ENCODE results near the gene CCDC157.

CCDC157 gene

DNA sequence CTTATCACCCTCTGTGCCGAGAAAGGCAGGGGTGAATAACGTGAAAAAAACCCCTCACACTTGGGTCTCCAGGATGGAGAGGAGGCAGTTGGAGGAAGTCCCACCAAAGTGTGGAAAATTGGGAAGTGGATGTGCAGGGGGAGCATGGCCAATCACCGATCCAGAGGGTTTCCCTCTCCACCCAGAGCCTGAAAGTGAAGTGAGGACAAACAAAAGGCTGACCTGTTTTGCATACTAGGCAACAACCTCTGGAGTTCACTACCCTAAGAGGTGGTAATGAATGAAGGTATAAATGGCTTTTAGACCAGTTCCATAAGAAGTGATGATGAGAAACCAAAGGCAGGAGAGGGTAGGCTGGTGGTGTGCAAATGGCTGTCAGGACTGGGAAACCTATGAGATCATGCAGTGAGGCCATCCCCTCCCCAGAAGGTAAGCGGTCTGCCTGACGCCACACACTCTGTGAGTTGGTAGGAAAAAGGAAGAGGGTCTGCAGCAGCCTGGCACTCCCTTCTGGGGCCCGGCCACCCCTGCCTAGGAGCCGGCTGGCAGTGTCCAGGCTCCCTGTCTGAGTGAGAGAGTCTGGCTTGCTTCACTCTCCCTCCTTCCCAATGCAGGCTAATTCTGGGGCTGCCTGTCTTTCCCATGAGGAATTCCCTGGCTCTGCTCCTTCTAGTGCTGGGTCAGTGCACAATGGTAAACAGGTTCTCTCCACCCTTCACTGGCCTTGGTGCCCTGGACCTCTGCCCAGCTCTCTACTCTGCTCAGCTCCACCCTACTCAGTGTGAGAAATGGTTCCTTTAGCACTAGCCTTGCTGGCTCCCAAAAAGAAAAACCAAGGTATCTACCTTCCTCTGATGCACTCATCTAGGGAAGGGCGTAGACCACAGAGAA lies 45.7 kb upstream of the CCDC157 start:
- DNase-seq (ENCODE audit: low read depth), result peak; percentile 68
- TF ChIP-seq, protein P1, sequence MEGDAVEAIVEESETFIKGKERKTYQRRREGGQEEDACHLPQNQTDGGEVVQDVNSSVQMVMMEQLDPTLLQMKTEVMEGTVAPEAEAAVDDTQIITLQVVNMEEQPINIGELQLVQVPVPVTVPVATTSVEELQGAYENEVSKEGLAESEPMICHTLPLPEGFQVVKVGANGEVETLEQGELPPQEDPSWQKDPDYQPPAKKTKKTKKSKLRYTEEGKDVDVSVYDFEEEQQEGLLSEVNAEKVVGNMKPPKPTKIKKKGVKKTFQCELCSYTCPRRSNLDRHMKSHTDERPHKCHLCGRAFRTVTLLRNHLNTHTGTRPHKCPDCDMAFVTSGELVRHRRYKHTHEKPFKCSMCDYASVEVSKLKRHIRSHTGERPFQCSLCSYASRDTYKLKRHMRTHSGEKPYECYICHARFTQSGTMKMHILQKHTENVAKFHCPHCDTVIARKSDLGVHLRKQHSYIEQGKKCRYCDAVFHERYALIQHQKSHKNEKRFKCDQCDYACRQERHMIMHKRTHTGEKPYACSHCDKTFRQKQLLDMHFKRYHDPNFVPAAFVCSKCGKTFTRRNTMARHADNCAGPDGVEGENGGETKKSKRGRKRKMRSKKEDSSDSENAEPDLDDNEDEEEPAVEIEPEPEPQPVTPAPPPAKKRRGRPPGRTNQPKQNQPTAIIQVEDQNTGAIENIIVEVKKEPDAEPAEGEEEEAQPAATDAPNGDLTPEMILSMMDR (conservative IDR thresholded peaks at IDR 0.05; ENCODE audit: control insufficient read depth, insufficient read depth, low read depth, low read length), result no peak
- H3K4me3 ChIP-seq (ENCODE audit: control insufficient read depth, low read depth, low read length), result no peak overlapping the region

DNA sequence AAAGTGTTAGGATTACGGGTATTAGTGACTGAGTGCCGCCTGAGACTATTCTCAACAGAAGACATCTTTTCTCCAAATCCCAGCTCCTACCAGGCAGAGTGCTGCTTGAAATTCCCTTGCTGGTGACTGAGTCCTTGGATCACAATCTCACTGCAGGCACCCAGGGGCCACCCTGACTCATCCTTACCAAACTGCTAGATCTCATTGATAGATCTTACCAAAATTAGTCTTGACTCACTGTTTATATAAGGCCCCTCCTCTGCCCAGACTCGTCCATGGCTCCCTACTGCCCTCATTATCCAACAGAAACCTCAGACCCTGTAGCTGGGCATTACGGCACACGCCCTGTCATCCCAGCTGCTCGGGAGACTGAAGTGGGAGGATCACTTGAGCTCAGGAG lies 44.8 kb upstream of the CCDC157 start:
- H3K4me3 ChIP-seq (ENCODE audit: control insufficient read depth, low read depth, low read length), result no peak overlapping the region
- TF ChIP-seq, protein P1 (conservative IDR thresholded peaks at IDR 0.05; ENCODE audit: control insufficient read depth, insufficient read depth, low read depth, low read length), result no peak
- peak; percentile 50 for DNase-seq (ENCODE audit: low read depth)

DNA sequence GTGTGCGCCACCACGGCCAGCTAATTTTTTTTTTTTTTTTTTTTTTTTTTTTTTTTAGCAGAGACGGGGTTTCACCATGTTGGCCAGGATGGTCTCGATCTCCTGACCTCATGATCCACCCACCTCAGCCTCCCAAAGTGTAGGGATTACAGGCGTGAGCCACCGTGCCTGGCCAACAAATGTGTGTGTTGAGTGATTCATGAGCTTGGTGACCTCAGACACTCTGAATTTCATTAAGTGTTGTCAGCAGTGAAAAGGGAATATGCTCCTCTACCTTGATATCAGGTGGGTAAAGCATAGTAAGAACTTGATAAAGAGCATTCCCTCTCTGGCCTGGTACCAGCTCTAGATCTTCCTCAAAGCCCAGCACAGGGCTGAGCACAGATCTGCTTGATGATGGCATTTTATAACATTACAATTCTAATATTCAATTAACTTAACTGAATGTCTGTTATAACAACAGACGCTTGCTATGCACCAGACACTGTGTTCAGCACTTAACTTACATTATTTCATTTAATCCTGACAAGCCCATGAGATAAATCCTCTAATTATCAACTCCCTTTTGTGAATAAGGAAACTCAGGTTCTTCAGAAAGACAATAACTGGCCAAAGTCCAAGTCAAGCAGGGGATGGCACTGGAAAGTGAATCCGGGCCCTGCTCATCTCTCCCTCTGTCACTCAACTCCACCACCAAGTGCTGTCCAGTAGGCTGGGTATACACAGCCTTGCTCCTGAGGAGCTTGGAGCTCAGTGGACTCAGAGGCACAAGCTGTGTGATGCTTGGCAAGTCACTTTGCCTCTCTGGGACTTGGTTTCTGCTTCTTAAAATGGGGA lies 43.1 kb upstream of the CCDC157 start:
- TF ChIP-seq, protein P1 (conservative IDR thresholded peaks at IDR 0.05; ENCODE audit: control insufficient read depth, insufficient read depth, low read depth, low read length), result no peak
- DNase-seq (ENCODE audit: low read depth), result no peak
- H3K4me3 ChIP-seq (ENCODE audit: control insufficient read depth, low read depth, low read length), result no peak overlapping the region

GRCh38 chr22:30314915-30315314 lies 41.9 kb upstream of the CCDC157 start:
- TF ChIP-seq, protein P1 (conservative IDR thresholded peaks at IDR 0.05; ENCODE audit: control insufficient read depth, insufficient read depth, low read depth, low read length), result no peak
- DNase-seq (ENCODE audit: low read depth), result no peak
- H3K4me3 ChIP-seq (ENCODE audit: control insufficient read depth, low read depth, low read length), result no peak overlapping the region

DNA sequence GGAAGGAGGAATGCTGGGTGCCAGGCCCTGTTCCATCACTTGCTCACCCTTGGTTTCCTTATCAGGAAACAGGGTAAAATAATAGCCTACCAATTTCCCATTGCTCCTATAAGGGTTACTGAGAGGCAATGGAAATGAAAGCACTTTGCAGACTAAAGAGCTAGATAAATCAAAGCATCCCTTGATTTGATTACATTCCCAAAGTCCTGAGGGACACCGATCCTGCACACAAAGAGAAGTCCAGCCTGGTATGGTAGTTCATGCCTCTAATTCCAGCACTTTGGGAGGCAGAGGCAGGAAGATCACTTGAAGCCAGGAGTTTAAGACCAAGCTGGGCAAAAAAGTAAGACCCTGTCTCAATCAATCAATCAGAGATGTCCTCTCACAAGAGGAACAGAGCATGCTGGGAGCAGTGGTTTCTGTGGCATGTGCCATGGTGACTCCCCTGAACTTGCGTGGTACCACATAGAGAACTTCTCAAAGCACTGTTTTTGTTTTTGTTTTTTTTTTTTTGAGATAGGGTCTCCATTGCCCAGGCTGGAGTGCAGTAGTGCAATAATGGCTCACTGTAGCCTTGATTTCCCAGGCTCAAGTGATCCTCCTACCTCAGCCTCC lies 40.7 kb upstream of the CCDC157 start:
- DNase-seq (ENCODE audit: low read depth), result no peak
- no peak overlapping the region for H3K4me3 ChIP-seq (ENCODE audit: control insufficient read depth, low read depth, low read length)
- TF ChIP-seq, protein P1 (conservative IDR thresholded peaks at IDR 0.05; ENCODE audit: control insufficient read depth, insufficient read depth, low read depth, low read length), result no peak

DNA sequence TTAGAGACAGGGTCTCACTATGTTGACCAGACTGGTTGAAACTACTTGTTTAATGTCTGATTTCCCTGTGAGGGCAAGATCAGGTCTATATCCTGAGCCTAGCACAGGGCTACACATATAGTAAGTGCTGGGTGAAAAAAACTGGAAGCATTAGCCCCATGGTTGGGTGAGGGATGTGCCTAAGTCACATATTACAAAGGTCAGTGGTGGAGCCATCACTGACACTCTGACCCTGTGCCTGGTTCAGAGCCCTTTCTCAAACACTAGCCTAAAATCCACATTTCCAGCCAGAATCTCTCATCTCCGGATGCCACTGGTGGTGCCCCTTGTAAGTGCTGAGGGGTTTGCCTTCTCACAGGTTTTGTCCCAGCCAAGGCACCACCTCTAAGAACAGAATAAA lies 39.0 kb upstream of the CCDC157 start:
- H3K4me3 ChIP-seq (ENCODE audit: control insufficient read depth, low read depth, low read length), result no peak overlapping the region
- no peak for DNase-seq (ENCODE audit: low read depth)
- TF ChIP-seq, protein P1 (conservative IDR thresholded peaks at IDR 0.05; ENCODE audit: control insufficient read depth, insufficient read depth, low read depth, low read length), result no peak
